Measurements from ENCODE around the gene GPC5.

- no peak for TF ChIP-seq ZNF512 (CRISPR knock-in tag; IDR thresholded peaks at IDR 0.05)
- TF ChIP-seq POLR2A (IDR thresholded peaks at IDR 0.05; ENCODE audit: insufficient read depth in 1 of 2, low read depth in 2 of 2, low read length in 2 of 2), result no peak
- no peak for TF ChIP-seq EZH2 (conservative IDR thresholded peaks at IDR 0.05; ENCODE audit: low read depth, low read length)
- TF ChIP-seq ZMYM2 (CRISPR knock-in tag; IDR thresholded peaks at IDR 0.05), result no peak
- TF ChIP-seq ZNF589 (CRISPR knock-in tag; conservative IDR thresholded peaks at IDR 0.05), result no peak
- no peak for TF ChIP-seq CCAR2 (optimal IDR thresholded peaks at IDR 0.05; ENCODE audit: low read depth, low read length)
- TF ChIP-seq SP1 (IDR thresholded peaks at IDR 0.05), result no peak
- TF ChIP-seq SP1 (CRISPR knock-in tag; IDR thresholded peaks at IDR 0.05), result no peak
- TF ChIP-seq TAF1 (CRISPR knock-in tag; IDR thresholded peaks at IDR 0.05), result no peak
- TF ChIP-seq ZZZ3 (CRISPR knock-in tag; IDR thresholded peaks at IDR 0.05; ENCODE audit: borderline replicate concordance), result no peak
- TF ChIP-seq ZNF296 (CRISPR knock-in tag; conservative IDR thresholded peaks at IDR 0.05), result no peak
- TF ChIP-seq YY1 (IDR thresholded peaks at IDR 0.05; ENCODE audit: insufficient read depth, insufficient replicate concordance, low read depth, low read length), result no peak
- TF ChIP-seq ATF3 (CRISPR knock-in tag; IDR thresholded peaks at IDR 0.05), result no peak
Measured at GRCh38 chr13:91946498-91947070, 548.2 kb downstream of the GPC5 start.

All from HepG2 (cell line).